Right atrium auricular region (tissue), 2 donors: ENCODE data around the gene PKD1L1. TPM values are rescaled to one million over a fixed set of nuclear protein-coding genes. Genes with fewer than 3 reads are reported as not detected.
A peak's percentile ranks its signal among the peaks of the same experiment; 100 is the strongest.

ENCODE experiments used
- DNase-seq: peaks from one replicate; pipeline ENCODE4 v3.0.0-alpha.2; 2019; ENCODE audit warnings: low spot score
- H3K27ac ChIP-seq, 2 donors: fragments of 200-600 bp; sonication (generic); 1 replicate in 1 of 2; 2 replicates in 1 of 2; pipeline ENCODE4 v1.5.1; 2016 to 2019
- H3K27me3 ChIP-seq, 2 donors: fragments of 200-600 bp; sonication (generic); one replicate each; pipeline versions ENCODE4 v1.5.1 to v1.6.0; 2017 to 2019
- H3K36me3 ChIP-seq: fragments of 200-600 bp; sonication (generic); one replicate; pipeline ENCODE4 v1.5.1; 2016
- H3K4me1 ChIP-seq, 2 donors: fragments of 200-600 bp; sonication (generic); one replicate each; pipeline versions ENCODE4 v1.5.1 to v1.6.0; 2017 to 2019
- H3K4me3 ChIP-seq, 2 donors: fragments of 200-600 bp; sonication (generic); 1 replicate in 1 of 2; 2 replicates in 1 of 2; pipeline ENCODE4 v1.5.1; 2017 to 2019; ENCODE audit warnings: mild to moderate bottlenecking in 1 of 2, moderate library complexity in 1 of 2
- H3K9me3 ChIP-seq, 2 donors: fragments of 200-600 bp; sonication (generic); one replicate each; pipeline ENCODE4 v1.5.1; 2019
- total RNA-seq, 2 donors: library from RNA; depleted of rRNA; stranded (reverse); fragments of >200 nt; gene quantifications; one replicate each; pipeline ENCODE4 v1.1.0, GENCODE V29; 2016
- TF ChIP-seq, protein P1 (sequence below), 2 donors: fragments of 200-600 bp; sonication (generic); IDR thresholded peaks; one replicate each; pipeline ENCODE4 v1.5.1; 2019; ENCODE audit warnings: antibody characterized with exemption in 2 of 2

Gene PKD1L1
- total RNA-seq, 2 donors from 2014 or later, result 0.98 to 1.1 TPM

DNA sequence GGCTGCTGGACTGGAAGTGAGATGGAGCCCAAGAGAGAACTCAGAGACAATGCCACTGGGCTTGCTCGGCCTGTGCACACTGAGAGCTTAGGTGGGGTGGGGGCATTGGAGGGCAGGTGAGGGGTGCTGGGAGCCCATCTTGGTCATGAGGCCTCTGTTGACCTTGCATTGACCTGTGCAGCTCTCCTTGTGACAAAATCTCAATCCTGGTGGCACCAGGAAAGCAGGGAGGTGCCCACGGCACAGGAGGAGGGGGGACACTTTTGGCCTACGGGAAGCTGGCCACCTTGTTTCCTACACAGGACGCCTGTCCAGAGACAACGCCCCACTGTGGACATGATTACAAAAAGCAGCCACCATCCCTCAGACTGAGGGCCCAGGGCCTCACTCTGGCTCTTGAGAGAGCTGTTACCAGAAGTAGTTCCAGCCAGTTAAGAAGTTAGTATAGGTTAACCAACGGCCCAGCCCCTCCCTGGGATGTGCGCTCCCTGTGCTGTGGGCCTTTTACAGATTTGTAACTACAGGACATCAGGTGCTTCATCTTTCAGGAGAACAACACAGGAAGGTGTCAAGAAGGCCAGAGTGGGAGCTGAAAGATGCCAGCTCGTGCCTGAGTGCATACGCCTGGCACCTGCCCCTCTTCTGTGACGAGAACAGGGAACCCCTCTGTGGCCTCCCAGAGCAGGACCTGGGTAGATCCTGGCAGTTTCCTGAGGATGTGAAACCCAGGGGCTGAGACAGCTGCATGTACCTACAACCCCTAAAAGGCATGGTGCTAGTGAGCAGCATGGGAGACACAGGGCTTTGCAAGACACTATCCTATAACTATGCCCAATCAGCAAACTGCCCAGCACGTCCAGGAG lies 10.3 kb downstream of the PKD1L1 start:
- no peaks in the 10 kb centered on the region for H3K36me3 ChIP-seq
- no peaks in the 10 kb centered on the region for H3K27me3 ChIP-seq
- peak overlapping the region; percentile 86 to 96 for H3K27ac ChIP-seq
- TF ChIP-seq, protein P1, sequence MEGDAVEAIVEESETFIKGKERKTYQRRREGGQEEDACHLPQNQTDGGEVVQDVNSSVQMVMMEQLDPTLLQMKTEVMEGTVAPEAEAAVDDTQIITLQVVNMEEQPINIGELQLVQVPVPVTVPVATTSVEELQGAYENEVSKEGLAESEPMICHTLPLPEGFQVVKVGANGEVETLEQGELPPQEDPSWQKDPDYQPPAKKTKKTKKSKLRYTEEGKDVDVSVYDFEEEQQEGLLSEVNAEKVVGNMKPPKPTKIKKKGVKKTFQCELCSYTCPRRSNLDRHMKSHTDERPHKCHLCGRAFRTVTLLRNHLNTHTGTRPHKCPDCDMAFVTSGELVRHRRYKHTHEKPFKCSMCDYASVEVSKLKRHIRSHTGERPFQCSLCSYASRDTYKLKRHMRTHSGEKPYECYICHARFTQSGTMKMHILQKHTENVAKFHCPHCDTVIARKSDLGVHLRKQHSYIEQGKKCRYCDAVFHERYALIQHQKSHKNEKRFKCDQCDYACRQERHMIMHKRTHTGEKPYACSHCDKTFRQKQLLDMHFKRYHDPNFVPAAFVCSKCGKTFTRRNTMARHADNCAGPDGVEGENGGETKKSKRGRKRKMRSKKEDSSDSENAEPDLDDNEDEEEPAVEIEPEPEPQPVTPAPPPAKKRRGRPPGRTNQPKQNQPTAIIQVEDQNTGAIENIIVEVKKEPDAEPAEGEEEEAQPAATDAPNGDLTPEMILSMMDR (IDR thresholded peaks at IDR 0.05), result no peak
- H3K4me3 ChIP-seq, result no peak overlapping the region
- no peaks in the 10 kb centered on the region for H3K9me3 ChIP-seq
- no peak for DNase-seq
- H3K4me1 ChIP-seq, result peaks cover 0 to 63% of the 10 kb centered on the region in 2 donors

DNA sequence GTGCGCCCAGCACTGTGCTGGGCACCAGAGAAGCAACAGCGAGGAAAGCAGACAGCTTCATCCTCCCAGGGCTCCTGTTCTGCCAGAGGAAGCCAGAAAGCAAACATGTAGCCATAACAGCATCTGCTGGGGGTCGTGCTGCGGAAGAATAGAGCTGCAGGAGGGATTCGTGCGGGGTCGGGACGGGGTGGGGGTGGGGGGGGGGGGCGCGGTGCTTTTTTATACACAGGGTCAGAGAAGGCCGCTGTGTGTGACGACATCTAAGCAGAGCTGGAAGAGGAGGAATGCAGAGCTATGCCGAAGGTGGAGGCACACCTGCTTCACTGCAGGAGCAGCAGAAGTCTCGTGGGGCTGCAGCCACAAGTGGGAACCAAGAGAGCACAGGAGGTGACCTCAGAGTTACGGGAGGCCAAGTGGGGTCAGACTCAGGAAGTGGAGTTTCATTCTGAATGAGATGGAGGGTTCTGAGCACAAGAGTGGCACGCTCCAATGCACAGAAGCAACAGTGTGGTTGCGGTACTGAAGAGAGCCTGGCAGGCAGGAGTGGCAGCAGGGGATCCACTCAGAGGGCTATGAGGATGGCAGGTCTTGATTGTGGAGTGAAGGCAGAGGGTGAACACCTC lies 11.1 kb downstream of the PKD1L1 start:
- Histone ChIP-seq H3K4me1 (peaks cover 0 to 66% of the 10 kb centered on the region in 2 donors), H3K36me3 (no peaks in the 10 kb centered on the region), H3K4me3 (no peak overlapping the region), H3K27me3 (no peaks in the 10 kb centered on the region), H3K9me3 (no peaks in the 10 kb centered on the region), H3K27ac (peak overlapping the region; percentile 13 to 96)
- no peak for DNase-seq
- TF ChIP-seq, protein P1 (IDR thresholded peaks at IDR 0.05), result no peak

DNA sequence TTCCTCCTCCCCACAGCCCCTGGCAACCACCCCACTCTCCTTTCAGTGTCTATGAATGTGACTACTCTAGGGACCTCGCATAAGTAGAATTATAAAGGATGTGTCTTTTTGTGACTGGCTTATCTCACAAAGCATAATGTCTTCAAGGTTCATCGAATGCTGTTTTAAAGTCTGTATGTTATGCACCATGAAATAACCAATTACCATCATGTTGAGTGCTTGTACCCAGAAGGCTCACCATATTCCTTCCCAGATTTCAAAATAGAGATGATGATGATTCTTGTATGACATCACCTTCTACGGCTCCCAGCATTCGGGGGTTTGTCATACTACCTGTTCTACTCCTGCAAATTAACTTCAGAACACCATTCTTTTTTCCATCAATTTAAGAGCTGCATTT lies 11.9 kb downstream of the PKD1L1 start:
- Histone ChIP-seq H3K36me3 (no peaks in the 10 kb centered on the region), H3K27me3 (no peaks in the 10 kb centered on the region), H3K4me1 (peaks cover 0 to 59% of the 10 kb centered on the region in 2 donors), H3K27ac (no peak overlapping the region), H3K4me3 (no peak overlapping the region), H3K9me3 (no peaks in the 10 kb centered on the region)
- TF ChIP-seq, protein P1 (IDR thresholded peaks at IDR 0.05), result no peak
- no peak for DNase-seq

DNA sequence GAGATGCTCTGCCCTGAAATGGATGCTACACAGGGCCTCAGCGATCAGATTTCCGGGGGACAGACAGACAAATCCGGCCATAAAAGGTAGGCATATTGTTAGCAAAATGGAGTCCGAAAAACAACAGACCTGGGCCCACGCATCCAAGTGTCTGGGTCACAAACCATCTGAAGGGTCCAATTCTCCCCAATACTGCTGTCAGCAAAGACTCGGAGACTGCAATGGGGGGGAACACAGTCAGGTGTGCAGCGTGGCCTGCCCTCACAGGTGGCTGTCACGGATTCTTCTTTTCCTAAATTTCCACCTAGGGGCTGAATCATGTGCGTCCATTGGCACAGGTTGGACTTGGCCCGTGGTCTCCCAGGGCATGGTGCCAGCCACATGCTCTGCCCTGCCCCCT lies 12.9 kb downstream of the PKD1L1 start:
- Histone ChIP-seq H3K4me3 (no peak overlapping the region), H3K27me3 (no peaks in the 10 kb centered on the region), H3K4me1 (peaks cover 0 to 49% of the 10 kb centered on the region in 2 donors), H3K36me3 (no peaks in the 10 kb centered on the region), H3K9me3 (no peaks in the 10 kb centered on the region), H3K27ac (no peak overlapping the region)
- TF ChIP-seq, protein P1 (IDR thresholded peaks at IDR 0.05), result no peak
- DNase-seq, result no peak

DNA sequence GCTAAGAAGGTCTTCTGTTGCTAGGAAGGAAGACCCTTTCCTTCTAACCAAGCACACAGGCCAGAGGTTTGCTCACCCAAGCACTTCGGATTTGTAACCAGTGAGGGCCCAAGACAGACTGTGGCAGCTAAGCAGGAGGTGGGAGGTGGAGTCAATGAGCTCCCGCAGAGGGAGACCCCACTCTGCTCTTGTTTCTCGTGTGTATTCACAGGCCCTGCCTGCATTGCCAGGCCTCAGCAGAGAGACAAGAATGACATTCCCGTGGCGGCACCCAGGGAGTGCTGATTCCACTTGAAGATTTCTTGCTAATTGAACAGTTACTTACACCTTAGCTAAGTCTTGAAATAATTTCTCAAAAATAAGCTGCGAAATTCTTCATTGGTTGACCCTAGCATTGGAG lies 13.4 kb downstream of the PKD1L1 start:
- Histone ChIP-seq H3K4me1 (peaks cover 0 to 44% of the 10 kb centered on the region in 2 donors), H3K27ac (no peak overlapping the region), H3K27me3 (no peaks in the 10 kb centered on the region), H3K36me3 (no peaks in the 10 kb centered on the region), H3K9me3 (no peaks in the 10 kb centered on the region), H3K4me3 (no peak overlapping the region)
- DNase-seq, result no peak
- TF ChIP-seq, protein P1 (IDR thresholded peaks at IDR 0.05), result no peak
